Suprapubic skin (tissue), 4 donors: ENCODE measurements around the gene SULF2. TPM values are rescaled to one million over a fixed set of nuclear protein-coding genes. Genes with fewer than 3 reads are reported as not detected.

ENCODE experiments used
- DNase-seq, 2 donors: peaks; one replicate each; pipeline ENCODE4 v3.0.0-alpha.2; 2019; ENCODE audit warnings: low spot score in 2 of 2
- H3K27ac ChIP-seq: fragments of 200-600 bp; sonication (generic); one replicate; pipeline ENCODE4 v1.5.1; 2019
- H3K27me3 ChIP-seq: fragments of 200-600 bp; sonication (generic); one replicate; pipeline ENCODE4 v1.5.1; 2019
- H3K36me3 ChIP-seq: fragments of 200-600 bp; sonication (generic); one replicate; pipeline ENCODE4 v1.5.1; 2019
- H3K4me1 ChIP-seq: fragments of 200-600 bp; sonication (generic); one replicate; pipeline ENCODE4 v1.5.1; 2019
- H3K4me3 ChIP-seq: fragments of 200-600 bp; sonication (generic); one replicate; pipeline ENCODE4 v1.5.1; 2019; ENCODE audit warnings: mild to moderate bottlenecking
- H3K9me3 ChIP-seq: fragments of 200-600 bp; sonication (generic); one replicate; pipeline ENCODE4 v1.5.1; 2019
- CTCF ChIP-seq, 2 donors: fragments of 200-600 bp in 1 of 2; fragments of 450-650 bp in 1 of 2; sonication (generic) in 1 of 2; IDR thresholded peaks; one replicate each; pipeline ENCODE4 v1.5.1; 2016 to 2019; ENCODE audit warnings: antibody characterized with exemption in 2 of 2, mild to moderate bottlenecking in 1 of 2, moderate library complexity in 1 of 2
- EP300 ChIP-seq: sonication (generic); formaldehyde crosslinking; IDR thresholded peaks from one replicate; pipeline ENCODE4 v1.6.1; 2017; ENCODE audit warnings: antibody characterized with exemption
- POLR2A ChIP-seq, 2 donors: fragments of 450-650 bp; IDR thresholded peaks; one replicate each; pipeline ENCODE4 v1.6.1; 2017; ENCODE audit warnings: antibody characterized with exemption in 2 of 2, mild to moderate bottlenecking in 2 of 2, moderate library complexity in 2 of 2
- POLR2AphosphoS5 ChIP-seq, 3 donors: sonication (generic); formaldehyde crosslinking; IDR thresholded peaks; one replicate each; pipeline ENCODE4 v1.6.1; 2017; ENCODE audit warnings: antibody characterized with exemption in 3 of 3
- WGBS: methylation state at CpG from one replicate; pipeline ENCODE4 v1.1.5; 2018; 5-methylcytosine and 5-hydroxymethylcytosine counted together
- total RNA-seq, 4 donors: library from RNA; depleted of rRNA; stranded (reverse); fragments of >200 nt; gene quantifications; one replicate each; pipeline ENCODE4 v1.1.0, GENCODE V29; 2016

The SULF2 gene
- total RNA-seq, 4 donors from 2014 or later = 28.4 to 95.4 (median 57.5) TPM

GRCh38 chr20:47710665-47711045, 74.6 kb downstream of the SULF2 start:
- Histone ChIP-seq H3K27ac (no peak overlapping the region), H3K27me3 (no peaks in the 10 kb centered on the region), H3K4me3 (no peak overlapping the region), H3K9me3 (no peaks in the 10 kb centered on the region), H3K4me1 (peaks cover 9% of the 10 kb centered on the region), H3K36me3 (no peaks in the 10 kb centered on the region)
- 75% methylated on average over 10 of the region's 10 CpGs for WGBS
- TF ChIP-seq CTCF (IDR thresholded peaks at IDR 0.05) = no peak
- no peak for TF ChIP-seq POLR2AphosphoS5 (IDR thresholded peaks at IDR 0.05)
- TF ChIP-seq EP300 = no peak
- no peak for TF ChIP-seq POLR2A (IDR thresholded peaks at IDR 0.05)
- no peak for DNase-seq

GRCh38 chr20:47708953-47709833, 76.1 kb downstream of the SULF2 start:
- no peak overlapping the region for H3K27ac ChIP-seq
- WGBS = 67% methylated on average over 9 of the region's 10 CpGs
- no peak for TF ChIP-seq EP300
- TF ChIP-seq POLR2AphosphoS5 (IDR thresholded peaks at IDR 0.05) = no peak
- no peak for TF ChIP-seq CTCF (IDR thresholded peaks at IDR 0.05)
- no peak for TF ChIP-seq POLR2A (IDR thresholded peaks at IDR 0.05)

GRCh38 chr20:47708140-47708807, 77.0 kb downstream of the SULF2 start:
- H3K27ac ChIP-seq = no peak overlapping the region
- 83% methylated on average over 10 of the region's 10 CpGs for WGBS
- DNase-seq = no peak
- H3K4me3 ChIP-seq = no peak overlapping the region
- H3K27me3 ChIP-seq = no peaks in the 10 kb centered on the region
- no peaks in the 10 kb centered on the region for H3K36me3 ChIP-seq
- peaks cover 9% of the 10 kb centered on the region for H3K4me1 ChIP-seq
- H3K9me3 ChIP-seq = no peaks in the 10 kb centered on the region
- TF ChIP-seq EP300 (no peak), POLR2AphosphoS5 (IDR thresholded peaks at IDR 0.05) (no peak), CTCF (IDR thresholded peaks at IDR 0.05) (no peak), POLR2A (IDR thresholded peaks at IDR 0.05) (no peak)

More at GRCh38 chr20:47708953-47709833, 76.1 kb downstream of the SULF2 start:
- no peaks in the 10 kb centered on the region for H3K27me3 ChIP-seq
- H3K36me3 ChIP-seq = no peaks in the 10 kb centered on the region
- peaks cover 12% of the 10 kb centered on the region for H3K4me1 ChIP-seq
- no peak for DNase-seq
- H3K4me3 ChIP-seq = no peak overlapping the region
- no peaks in the 10 kb centered on the region for H3K9me3 ChIP-seq

GRCh38 chr20:47706345-47706744, 78.9 kb downstream of the SULF2 start:
- Histone ChIP-seq H3K27ac (no peak overlapping the region), H3K36me3 (peaks cover 3% of the 10 kb centered on the region), H3K9me3 (no peaks in the 10 kb centered on the region), H3K4me3 (no peak overlapping the region), H3K27me3 (no peaks in the 10 kb centered on the region), H3K4me1 (peaks cover 3% of the 10 kb centered on the region)
- 96% methylated on average over 5 of the region's 5 CpGs for WGBS
- TF ChIP-seq EP300 = no peak
- TF ChIP-seq CTCF (IDR thresholded peaks at IDR 0.05) = no peak
- TF ChIP-seq POLR2A (IDR thresholded peaks at IDR 0.05) = no peak
- no peak for DNase-seq

GRCh38 chr20:47705497-47705856, 79.8 kb downstream of the SULF2 start:
- no peak for TF ChIP-seq CTCF (IDR thresholded peaks at IDR 0.05)
- TF ChIP-seq EP300 = no peak
- no peak for TF ChIP-seq POLR2A (IDR thresholded peaks at IDR 0.05)
- no peak for TF ChIP-seq POLR2AphosphoS5 (IDR thresholded peaks at IDR 0.05)
- 66% methylated on average over 7 of the region's 7 CpGs for WGBS

More at GRCh38 chr20:47705497-47705856, 79.8 kb downstream of the SULF2 start:
- Histone ChIP-seq H3K27me3 (no peaks in the 10 kb centered on the region), H3K36me3 (peaks cover 8% of the 10 kb centered on the region), H3K4me3 (no peak overlapping the region), H3K9me3 (no peaks in the 10 kb centered on the region), H3K4me1 (peaks cover 3% of the 10 kb centered on the region), H3K27ac (no peak overlapping the region)
- DNase-seq = no peak
